Right lobe of liver (tissue), 6 donors: ENCODE data around the gene TAS1R3. TPM values are rescaled to one million over a fixed set of nuclear protein-coding genes. Genes with fewer than 3 reads are reported as not detected.

Source experiments
- ATAC-seq, 4 donors: fragments of 200-7000 bp; cut with Tn5 transposase; one replicate each; pipeline ENCODE4 v1.9.1; 2020; ENCODE audit warnings: mild to moderate bottlenecking in 4 of 4, moderate library complexity in 4 of 4
- DNase-seq, 3 donors: peaks; one replicate each; pipeline ENCODE4 v3.0.0-alpha.2; 2020
- H3K27ac ChIP-seq, 3 donors: fragments of 200-600 bp; one replicate each; pipeline ENCODE4 v1.8.0; 2022
- H3K27me3 ChIP-seq, 2 donors: fragments of 200-600 bp; one replicate each; pipeline ENCODE4 v1.8.0; 2022
- H3K36me3 ChIP-seq, 4 donors: fragments of 200-600 bp; sonication (generic) in 1 of 4; one replicate each; pipeline versions ENCODE4 v1.5.1 to v1.8.0; 2017 to 2022; ENCODE audit warnings: control low read depth in 1 of 4
- H3K4me1 ChIP-seq, 4 donors: fragments of 200-600 bp; sonication (generic) in 1 of 4; one replicate each; pipeline versions ENCODE4 v1.5.1 to v1.8.0; 2017 to 2022; ENCODE audit warnings: control low read depth in 1 of 4
- H3K4me3 ChIP-seq, 3 donors: fragments of 200-600 bp; one replicate each; pipeline ENCODE4 v1.8.0; 2022
- H3K9me3 ChIP-seq, 4 donors: fragments of 200-600 bp; sonication (generic) in 1 of 4; one replicate each; pipeline versions ENCODE4 v1.5.1 to v1.8.0; 2017 to 2022; ENCODE audit warnings: control low read depth in 1 of 4
- POLR2A ChIP-seq: fragments of 450-650 bp; IDR thresholded peaks from one replicate; pipeline ENCODE4 v1.6.1; 2017; ENCODE audit warnings: antibody characterized with exemption, mild to moderate bottlenecking
- WGBS: methylation state at CpG from one replicate; pipeline ENCODE4 v1.1.6; 2018; ENCODE audit warnings: low coverage, low lambda C conversion rate; ENCODE audit not compliant: insufficient coverage; ENCODE audit errors: missing lambda C conversion rate; 5-methylcytosine and 5-hydroxymethylcytosine counted together
- intact Hi-C, 2 donors: fragments of 100-400 bp; cut with DNase I; formaldehyde crosslinking; loops; one replicate each; pipeline versions ENCODE4 v1.11.2 to v1.14.1; 2022
- total RNA-seq, 6 experiments: library from RNA; depleted of rRNA in 2 of 6; stranded (reverse); fragments of >200 nt in 2 of 6; fragmentation: NEBNext Ultra II Directional in 3 of 6; extraction: Animal tissue kit (Norgen Biotek cat#: 25700) in 3 of 6; gene quantifications; one replicate each; pipeline versions ENCODE4 v1.1.0 to v1.2.4, GENCODE V29; 2016 to 2023
- TF ChIP-seq, protein P1 (sequence below), 4 donors: fragments of 200-600 bp in 3 of 4; fragments of 450-650 bp in 1 of 4; IDR thresholded peaks; one replicate each; pipeline versions ENCODE4 v1.5.1 to v1.8.0; 2016 to 2022; ENCODE audit warnings: antibody characterized with exemption in 4 of 4, mild to moderate bottlenecking in 2 of 4
- donor health status: DM: no; HTN: yes; CAD: no.
- donor health status: DM: no; HTN: no; CAD: no.
- donor health status: DM: no; HTN: no; CAD: no.
- donor health status: DM: no; HTN: yes; CAD: no.
- donor health status: DM: no; HTN: yes; CAD: no.

TAS1R3 gene
- total RNA-seq, 6 experiments from 2014 or later, result 0.10 to 2.7 (median 0.33) TPM

DNA sequence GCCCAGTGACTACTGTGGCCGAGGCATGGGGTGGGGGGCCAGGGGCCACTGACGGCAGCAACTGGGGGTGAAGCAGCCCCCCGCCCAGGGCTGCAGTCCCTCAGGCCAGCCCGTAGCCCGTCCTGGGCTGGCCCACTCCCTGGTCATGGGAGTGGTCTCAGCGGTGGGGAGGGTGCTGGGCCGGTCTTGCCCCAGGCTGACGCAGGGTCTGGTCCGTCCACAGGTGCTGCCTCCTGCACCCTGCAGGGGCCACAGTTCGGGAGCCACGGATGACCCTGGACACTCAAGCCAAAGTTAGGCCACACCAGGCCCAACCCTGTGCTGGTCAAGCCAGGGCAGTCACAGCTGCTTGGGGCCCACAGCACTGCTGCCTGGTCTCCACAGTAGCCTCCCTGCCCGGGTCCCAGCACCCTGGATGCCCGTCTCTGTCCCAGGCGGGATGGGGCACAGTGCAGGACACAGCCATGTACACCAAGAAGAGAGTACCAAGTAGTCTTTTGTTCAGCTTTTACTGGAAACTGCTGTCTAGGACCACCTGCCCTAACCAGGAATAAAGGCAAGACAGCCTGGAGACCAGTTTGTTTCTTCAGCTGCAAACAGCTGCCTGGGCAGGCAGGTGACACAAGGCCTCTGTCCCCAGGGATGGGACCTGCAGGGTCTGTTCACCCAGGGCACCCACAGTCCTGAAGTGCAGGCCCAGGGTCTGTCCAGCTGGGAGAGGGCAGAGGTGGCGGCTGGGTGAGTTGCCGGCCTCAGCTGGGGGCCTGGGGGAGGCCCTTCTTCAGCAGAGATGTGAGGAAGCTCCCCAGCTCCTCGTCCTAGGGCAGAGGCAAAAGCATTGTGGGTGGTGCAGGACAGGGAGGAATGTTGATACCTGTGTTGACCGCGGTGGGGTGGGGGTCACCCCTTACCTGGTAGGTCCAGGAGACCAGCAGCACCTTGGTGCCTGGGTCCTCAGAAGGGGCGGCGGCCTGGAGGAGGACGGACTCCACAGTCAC is 19.7 kb upstream of the TAS1R3 start:
- intact Hi-C loops, result no loop called here

DNA sequence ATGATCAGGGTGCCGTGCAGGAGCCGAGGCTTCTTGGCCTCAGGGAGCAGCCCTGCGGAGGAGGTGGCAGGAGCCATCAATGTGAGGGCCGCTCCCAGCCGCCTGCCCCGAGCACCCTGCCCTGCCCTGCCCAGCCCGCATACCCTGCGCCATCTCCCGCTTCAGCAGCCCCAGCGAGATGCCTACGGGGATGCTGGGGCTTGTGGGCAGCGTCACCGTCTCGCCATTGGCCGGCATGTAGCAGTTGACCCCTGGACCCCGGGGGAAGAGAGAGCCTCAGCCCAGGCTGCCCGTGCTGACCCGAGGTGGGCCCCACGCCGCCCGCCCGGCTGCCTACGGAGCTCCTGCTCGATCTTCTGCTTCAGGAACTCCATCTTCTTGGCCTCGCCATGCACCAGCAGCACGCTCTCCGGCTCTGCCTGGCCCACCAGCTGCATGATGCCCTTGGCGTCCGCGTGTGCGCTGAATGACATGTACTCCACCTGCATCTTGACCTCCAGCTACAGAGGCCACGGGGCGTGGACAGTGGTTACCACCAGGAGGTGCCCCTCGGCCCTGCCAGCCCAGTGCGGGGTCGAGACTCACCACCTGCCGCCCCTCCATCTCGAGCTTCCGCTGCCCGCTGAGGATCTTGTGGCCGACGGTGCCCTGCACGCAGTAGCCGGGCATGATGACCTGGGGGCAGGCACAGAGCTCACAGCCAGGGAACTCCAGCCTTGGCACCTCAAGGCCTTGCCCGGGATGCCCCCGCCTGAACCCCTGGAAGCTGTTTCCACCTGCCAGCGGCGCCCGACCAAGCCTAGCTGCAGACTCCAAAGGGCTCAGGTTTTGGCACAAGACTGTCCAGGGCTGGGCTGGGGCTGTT is 18.4 kb upstream of the TAS1R3 start:
- peaks cover 0 to 44% (median 10%) of the 10 kb centered on the region in 4 donors for H3K36me3 ChIP-seq
- 82% methylated on average over 5 of the region's 49 CpGs for WGBS
- no peaks in the 10 kb centered on the region for H3K27me3 ChIP-seq
- no peak overlapping the region for H3K4me3 ChIP-seq
- H3K27ac ChIP-seq, result no peak overlapping the region
- H3K9me3 ChIP-seq, result no peaks in the 10 kb centered on the region
- peaks cover 0 to 9% (median 3%) of the 10 kb centered on the region in 4 donors for H3K4me1 ChIP-seq
- TF ChIP-seq POLR2A, result no peak
- TF ChIP-seq, protein P1, sequence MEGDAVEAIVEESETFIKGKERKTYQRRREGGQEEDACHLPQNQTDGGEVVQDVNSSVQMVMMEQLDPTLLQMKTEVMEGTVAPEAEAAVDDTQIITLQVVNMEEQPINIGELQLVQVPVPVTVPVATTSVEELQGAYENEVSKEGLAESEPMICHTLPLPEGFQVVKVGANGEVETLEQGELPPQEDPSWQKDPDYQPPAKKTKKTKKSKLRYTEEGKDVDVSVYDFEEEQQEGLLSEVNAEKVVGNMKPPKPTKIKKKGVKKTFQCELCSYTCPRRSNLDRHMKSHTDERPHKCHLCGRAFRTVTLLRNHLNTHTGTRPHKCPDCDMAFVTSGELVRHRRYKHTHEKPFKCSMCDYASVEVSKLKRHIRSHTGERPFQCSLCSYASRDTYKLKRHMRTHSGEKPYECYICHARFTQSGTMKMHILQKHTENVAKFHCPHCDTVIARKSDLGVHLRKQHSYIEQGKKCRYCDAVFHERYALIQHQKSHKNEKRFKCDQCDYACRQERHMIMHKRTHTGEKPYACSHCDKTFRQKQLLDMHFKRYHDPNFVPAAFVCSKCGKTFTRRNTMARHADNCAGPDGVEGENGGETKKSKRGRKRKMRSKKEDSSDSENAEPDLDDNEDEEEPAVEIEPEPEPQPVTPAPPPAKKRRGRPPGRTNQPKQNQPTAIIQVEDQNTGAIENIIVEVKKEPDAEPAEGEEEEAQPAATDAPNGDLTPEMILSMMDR (IDR thresholded peaks at IDR 0.05), result no peak
- ATAC-seq (no peak), DNase-seq (no peak)
- intact Hi-C loops, result no loop called here

More for the DNA sequence above, 19.7 kb upstream of the TAS1R3 start:
- 92% methylated on average over 6 of the region's 22 CpGs for WGBS
- peaks cover 0 to 18% (median 7%) of the 10 kb centered on the region in 4 donors for H3K4me1 ChIP-seq
- H3K27me3 ChIP-seq, result no peaks in the 10 kb centered on the region
- DNase-seq, result no peak
- no peak overlapping the region for H3K27ac ChIP-seq
- no peaks in the 10 kb centered on the region for H3K9me3 ChIP-seq
- ATAC-seq, result no peak
- no peak overlapping the region for H3K4me3 ChIP-seq
- TF ChIP-seq, protein P1 (IDR thresholded peaks at IDR 0.05), result no peak
- TF ChIP-seq POLR2A, result no peak
- peaks cover 0 to 44% (median 10%) of the 10 kb centered on the region in 4 donors for H3K36me3 ChIP-seq

DNA sequence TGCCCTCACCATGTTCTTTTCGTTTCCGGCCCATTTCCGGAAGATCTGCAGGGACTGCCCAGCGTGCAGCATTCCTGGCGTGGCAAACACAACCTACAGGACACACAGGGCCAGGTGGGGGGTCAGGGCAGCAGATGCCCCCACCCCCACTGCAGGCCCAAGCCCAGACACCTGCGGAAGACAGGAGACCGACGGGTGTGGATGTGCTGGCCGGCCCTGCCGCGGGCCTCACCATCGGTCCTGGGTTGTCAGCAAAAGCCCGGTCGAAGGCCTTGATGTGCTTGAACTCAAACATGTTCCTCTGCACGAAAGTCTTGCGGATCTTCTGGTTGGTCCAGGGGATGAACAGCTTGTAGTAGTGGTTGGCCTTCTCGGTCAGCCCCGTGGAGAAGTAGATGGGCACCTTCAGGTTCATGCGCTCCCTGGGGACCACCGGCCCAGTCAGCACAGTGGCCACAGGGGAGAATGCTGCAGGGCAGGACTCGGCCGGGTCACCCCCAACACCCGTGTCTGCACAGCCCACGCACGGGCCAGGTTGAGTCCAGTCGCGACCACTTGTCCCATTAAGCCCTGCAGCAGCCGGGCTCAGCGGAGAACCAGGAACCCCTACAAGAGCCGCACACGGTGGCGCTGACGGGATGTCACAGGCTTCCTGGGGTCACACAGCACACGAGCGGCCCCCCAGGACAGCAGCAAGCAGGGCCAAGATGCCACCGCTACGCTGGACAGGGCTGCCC is 17.4 kb upstream of the TAS1R3 start:
- no peak overlapping the region for H3K4me3 ChIP-seq
- H3K9me3 ChIP-seq, result no peaks in the 10 kb centered on the region
- intact Hi-C loops, result no loop called here
- TF ChIP-seq POLR2A, result no peak
- TF ChIP-seq, protein P1 (IDR thresholded peaks at IDR 0.05), result no peak
- no peak for DNase-seq
- H3K27me3 ChIP-seq, result no peaks in the 10 kb centered on the region
- WGBS, result 96% methylated on average over 4 of the region's 37 CpGs
- ATAC-seq, result no peak
- peaks cover 0 to 44% (median 10%) of the 10 kb centered on the region in 4 donors for H3K36me3 ChIP-seq
- no peak overlapping the region for H3K27ac ChIP-seq
- H3K4me1 ChIP-seq, result peaks cover 0 to 18% (median 3%) of the 10 kb centered on the region in 4 donors

DNA sequence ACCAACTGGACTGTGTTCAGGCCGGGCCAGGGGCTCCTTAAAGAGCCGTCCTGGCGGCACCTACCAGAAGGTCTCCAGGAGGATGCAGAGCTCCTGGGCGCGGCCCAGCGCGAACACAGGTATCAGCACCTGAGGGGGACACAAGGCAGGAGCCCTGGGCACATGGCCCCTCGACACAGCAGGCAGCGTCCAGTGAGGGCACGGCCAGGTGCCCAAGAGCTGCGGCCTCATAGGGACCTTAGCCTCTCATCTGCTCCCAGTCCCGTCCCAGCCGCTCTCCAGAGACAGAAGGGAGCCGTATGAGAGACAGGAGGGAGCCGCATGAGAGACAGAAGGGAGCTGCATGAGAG is 16.9 kb upstream of the TAS1R3 start:
- 87% methylated on average over 9 of the region's 15 CpGs for WGBS
- H3K36me3 ChIP-seq, result peaks cover 0 to 47% (median 13%) of the 10 kb centered on the region in 4 donors
- H3K4me1 ChIP-seq, result peaks cover 0 to 19% (median 2%) of the 10 kb centered on the region in 4 donors
- no peaks in the 10 kb centered on the region for H3K27me3 ChIP-seq
- intact Hi-C loops, result no loop called here
- H3K4me3 ChIP-seq, result no peak overlapping the region
- no peaks in the 10 kb centered on the region for H3K9me3 ChIP-seq
- ATAC-seq (no peak), DNase-seq (no peak)
- TF ChIP-seq, protein P1 (IDR thresholded peaks at IDR 0.05), result no peak
- no peak for TF ChIP-seq POLR2A
- H3K27ac ChIP-seq, result no peak overlapping the region
